Fibroblast of pulmonary artery (primary cell): ENCODE measurements around the gene MTX3.

Source experiments
- DNase-seq: peaks from one replicate; pipeline ENCODE4 v3.0.0-alpha.2; 2010; ENCODE audit warnings: low read depth
- H3K4me3 ChIP-seq: replicated peaks from 2 replicates; pipeline ENCODE4 v1.5.1; 2011; ENCODE audit warnings: low read depth, mild to moderate bottlenecking, control low read depth, low read length, moderate library complexity
- CTCF ChIP-seq: IDR thresholded peaks from 2 replicates; pipeline ENCODE4 v1.5.1; 2011; ENCODE audit warnings: mild to moderate bottlenecking, control low read depth, low read length, inconsistent platforms; ENCODE audit errors: missing control alignments

The MTX3 gene

DNA sequence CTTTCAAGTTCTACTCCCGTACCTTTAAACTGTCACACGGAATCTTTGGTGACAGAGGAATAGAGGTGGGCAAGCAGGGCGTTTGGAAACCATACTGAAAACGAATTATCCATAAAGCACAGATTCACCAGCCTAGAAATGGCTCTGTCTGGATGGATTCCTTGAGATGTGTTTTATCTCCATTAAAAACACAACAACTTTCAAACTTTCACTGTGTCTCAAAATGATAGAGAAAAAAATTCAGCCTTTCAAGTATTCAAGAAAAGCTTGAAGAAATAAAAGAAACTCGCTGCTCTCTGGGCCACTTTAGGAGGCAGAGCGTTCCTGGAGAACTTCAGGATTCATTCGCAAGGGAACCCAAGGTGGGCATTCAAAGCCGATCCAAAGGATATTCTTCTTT lies 43.5 kb upstream of the MTX3 start:
- DNase-seq = no peak
- no peak overlapping the region for H3K4me3 ChIP-seq
- TF ChIP-seq CTCF = no peak

- no peak for DNase-seq
- no peak for TF ChIP-seq CTCF
- no peak overlapping the region for H3K4me3 ChIP-seq
Measured at GRCh38 chr5:80033513-80033912, 42.5 kb upstream of the MTX3 start.

- no peak for DNase-seq
- no peak overlapping the region for H3K4me3 ChIP-seq
- TF ChIP-seq CTCF = no peak
Measured at GRCh38 chr5:80031109-80031508, 40.0 kb upstream of the MTX3 start.

- no peak for TF ChIP-seq CTCF
- DNase-seq = no peak
- no peak overlapping the region for H3K4me3 ChIP-seq
Measured at GRCh38 chr5:80026841-80027240, 35.8 kb upstream of the MTX3 start.

DNA sequence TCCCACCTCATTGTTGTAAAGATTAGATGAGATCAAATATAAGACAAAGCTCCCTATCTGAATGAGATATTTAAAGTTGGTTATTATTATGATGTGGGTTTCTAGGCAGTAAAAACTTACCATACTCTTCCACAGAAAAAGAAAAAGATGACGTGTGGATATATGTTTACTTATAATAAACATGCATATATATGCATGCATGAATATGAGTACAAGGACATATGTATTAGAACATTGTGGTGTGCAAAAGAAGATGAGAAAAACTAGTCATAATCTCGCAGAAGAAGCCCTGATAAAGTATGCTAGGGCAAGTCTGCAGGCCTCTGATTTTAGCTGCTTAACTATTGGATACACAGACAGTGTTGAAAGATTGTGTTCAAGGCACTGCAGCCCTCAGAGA lies 34.0 kb upstream of the MTX3 start:
- no peak overlapping the region for H3K4me3 ChIP-seq
- no peak for TF ChIP-seq CTCF
- DNase-seq = no peak

DNA sequence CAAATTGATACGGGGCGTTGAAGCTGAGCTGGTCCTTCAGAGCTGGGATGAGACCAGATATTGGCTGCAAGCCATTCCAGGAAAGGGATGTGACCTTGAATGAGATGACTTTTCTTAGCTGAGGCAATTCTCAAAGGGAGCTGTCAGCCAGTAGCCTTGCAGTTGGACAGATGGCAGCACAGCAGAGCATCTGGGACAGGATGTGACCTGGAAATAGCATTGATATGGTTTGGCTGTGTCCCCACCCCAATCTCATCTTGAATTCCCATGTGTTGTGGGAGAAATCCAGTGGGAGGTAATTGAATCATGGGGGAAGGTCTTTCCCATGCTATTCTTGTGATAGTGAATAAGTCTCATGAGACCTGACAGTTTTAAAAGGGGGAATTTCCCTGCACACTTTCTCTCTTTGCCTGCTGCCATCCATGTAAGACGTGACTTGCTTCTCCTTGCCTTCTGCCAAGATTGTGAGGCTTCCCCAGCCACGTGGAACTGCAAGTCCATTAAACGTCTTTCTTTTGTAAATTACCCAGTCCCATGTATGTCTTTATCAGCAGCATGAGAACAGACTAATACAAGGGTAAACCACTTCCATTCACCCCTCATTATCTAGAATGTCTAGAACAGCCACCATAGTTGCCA lies 19.8 kb upstream of the MTX3 start:
- H3K4me3 ChIP-seq = no peak overlapping the region
- DNase-seq = no peak
- TF ChIP-seq CTCF = no peak
